Measurements from ENCODE around the gene PROZ. TPM values are rescaled to one million over a fixed set of nuclear protein-coding genes. Genes with fewer than 3 reads are reported as not detected.

Gene PROZ
- total RNA-seq, 2 experiments from 2014 or later = not detected

DNA sequence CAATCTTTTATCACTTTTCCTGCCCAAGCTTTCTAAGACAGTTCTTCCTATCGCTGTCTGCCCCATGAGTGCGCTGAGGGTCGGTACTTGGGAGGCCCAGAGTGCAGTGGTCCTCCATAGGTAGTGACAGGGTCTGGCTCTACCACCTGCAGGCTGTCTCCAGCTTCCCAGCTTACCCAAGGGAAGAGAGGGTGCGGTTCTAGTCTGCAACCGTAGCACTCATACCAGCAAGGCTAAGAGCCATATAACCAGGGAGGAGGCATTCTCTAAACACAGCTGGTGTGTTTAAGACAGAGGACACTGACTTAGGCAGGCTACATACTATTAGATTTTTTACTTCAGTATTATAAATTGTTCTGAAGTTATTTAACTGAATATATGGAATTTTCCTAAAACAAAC is 8.2 kb downstream of the PROZ start:
- no peak overlapping the region for H3K4me3 Mint-ChIP-seq
- no peaks in the 10 kb centered on the region for H3K27me3 Mint-ChIP-seq
- H3K4me1 Mint-ChIP-seq (ENCODE audit: low read depth) = peaks cover 28% of the 10 kb centered on the region
- DNase-seq = no peak
- Histone ChIP-seq H3K27me3 (ENCODE audit: control insufficient read depth in 1 of 2, insufficient read depth in 2 of 2, low read length in 2 of 2) (no peaks in the 10 kb centered on the region), H3K27ac (ENCODE audit: low read depth in 1 of 2, low read length in 2 of 2) (no peak overlapping the region), H3K4me3 (ENCODE audit: low read length) (no peak overlapping the region), H3K36me3 (ENCODE audit: insufficient read depth, low read length) (peaks cover 23% of the 10 kb centered on the region), H3K9me3 (ENCODE audit: control insufficient read depth in 1 of 2, insufficient read depth in 1 of 2, low read length in 2 of 2) (peaks cover 0 to 10% of the 10 kb centered on the region in 2 experiments), H3K4me1 (ENCODE audit: insufficient read depth, low read length) (peaks cover 25% of the 10 kb centered on the region)
- ChIA-PET CTCF (no interaction called here), POLR2A (interaction anchor here (2.7 kb wide), 1 partner anchor 43 kb away, joined by 10 read pairs; the partner anchor contains the start of genes CUL4A and PCID2)
- TF ChIP-seq, protein P1, sequence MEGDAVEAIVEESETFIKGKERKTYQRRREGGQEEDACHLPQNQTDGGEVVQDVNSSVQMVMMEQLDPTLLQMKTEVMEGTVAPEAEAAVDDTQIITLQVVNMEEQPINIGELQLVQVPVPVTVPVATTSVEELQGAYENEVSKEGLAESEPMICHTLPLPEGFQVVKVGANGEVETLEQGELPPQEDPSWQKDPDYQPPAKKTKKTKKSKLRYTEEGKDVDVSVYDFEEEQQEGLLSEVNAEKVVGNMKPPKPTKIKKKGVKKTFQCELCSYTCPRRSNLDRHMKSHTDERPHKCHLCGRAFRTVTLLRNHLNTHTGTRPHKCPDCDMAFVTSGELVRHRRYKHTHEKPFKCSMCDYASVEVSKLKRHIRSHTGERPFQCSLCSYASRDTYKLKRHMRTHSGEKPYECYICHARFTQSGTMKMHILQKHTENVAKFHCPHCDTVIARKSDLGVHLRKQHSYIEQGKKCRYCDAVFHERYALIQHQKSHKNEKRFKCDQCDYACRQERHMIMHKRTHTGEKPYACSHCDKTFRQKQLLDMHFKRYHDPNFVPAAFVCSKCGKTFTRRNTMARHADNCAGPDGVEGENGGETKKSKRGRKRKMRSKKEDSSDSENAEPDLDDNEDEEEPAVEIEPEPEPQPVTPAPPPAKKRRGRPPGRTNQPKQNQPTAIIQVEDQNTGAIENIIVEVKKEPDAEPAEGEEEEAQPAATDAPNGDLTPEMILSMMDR (IDR thresholded peaks at IDR 0.05) = no peak
- H3K9me3 Mint-ChIP-seq = peaks cover 4% of the 10 kb centered on the region
- H3K27ac Mint-ChIP-seq = no peak overlapping the region
- no peak for ATAC-seq (ENCODE audit: poor library complexity)
- H3K36me3 Mint-ChIP-seq (ENCODE audit: low read depth) = peaks cover 27% of the 10 kb centered on the region
- intact Hi-C loops (cut with DNase I, micrococcal nuclease) = no loop called here

DNA sequence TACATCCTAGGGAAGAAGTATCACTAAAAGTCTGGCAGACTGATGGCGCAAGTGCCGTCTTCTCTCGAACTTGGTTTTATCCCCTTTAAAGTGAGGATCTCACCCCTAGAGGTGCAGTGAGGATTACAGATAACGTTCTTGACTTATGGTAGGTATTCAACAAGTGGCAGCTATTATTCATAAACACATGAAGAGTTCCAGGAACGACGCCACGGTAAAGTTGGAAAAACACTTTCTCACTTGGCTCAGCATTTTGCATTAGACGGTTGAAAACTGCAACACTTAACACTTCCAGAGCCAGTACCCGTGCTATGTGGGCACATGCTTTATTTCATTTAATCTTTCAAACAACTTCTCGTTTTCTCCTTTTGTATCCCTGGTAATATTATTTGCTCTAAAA is 8.7 kb downstream of the PROZ start:
- no peak overlapping the region for H3K4me3 ChIP-seq (ENCODE audit: low read length)
- Mint-ChIP-seq H3K4me1 (ENCODE audit: low read depth) (peaks cover 28% of the 10 kb centered on the region), H3K36me3 (ENCODE audit: low read depth) (peaks cover 29% of the 10 kb centered on the region), H3K9me3 (peaks cover 4% of the 10 kb centered on the region), H3K27me3 (no peaks in the 10 kb centered on the region), H3K27ac (no peak overlapping the region), H3K4me3 (no peak overlapping the region)
- intact Hi-C loops (cut with DNase I, micrococcal nuclease) = no loop called here
- TF ChIP-seq, protein P1 (IDR thresholded peaks at IDR 0.05) = no peak
- peaks cover 0 to 10% of the 10 kb centered on the region in 2 experiments for H3K9me3 ChIP-seq (ENCODE audit: control insufficient read depth in 1 of 2, insufficient read depth in 1 of 2, low read length in 2 of 2)
- ATAC-seq (ENCODE audit: poor library complexity) (no peak), DNase-seq (no peak)
- ChIA-PET POLR2A (no interaction called here), CTCF (no interaction called here)
- H3K4me1 ChIP-seq (ENCODE audit: insufficient read depth, low read length) = peaks cover 30% of the 10 kb centered on the region
- H3K36me3 ChIP-seq (ENCODE audit: insufficient read depth, low read length) = peaks cover 27% of the 10 kb centered on the region
- no peak overlapping the region for H3K27ac ChIP-seq (ENCODE audit: low read depth in 1 of 2, low read length in 2 of 2)
- no peaks in the 10 kb centered on the region for H3K27me3 ChIP-seq (ENCODE audit: control insufficient read depth in 1 of 2, insufficient read depth in 2 of 2, low read length in 2 of 2)

DNA sequence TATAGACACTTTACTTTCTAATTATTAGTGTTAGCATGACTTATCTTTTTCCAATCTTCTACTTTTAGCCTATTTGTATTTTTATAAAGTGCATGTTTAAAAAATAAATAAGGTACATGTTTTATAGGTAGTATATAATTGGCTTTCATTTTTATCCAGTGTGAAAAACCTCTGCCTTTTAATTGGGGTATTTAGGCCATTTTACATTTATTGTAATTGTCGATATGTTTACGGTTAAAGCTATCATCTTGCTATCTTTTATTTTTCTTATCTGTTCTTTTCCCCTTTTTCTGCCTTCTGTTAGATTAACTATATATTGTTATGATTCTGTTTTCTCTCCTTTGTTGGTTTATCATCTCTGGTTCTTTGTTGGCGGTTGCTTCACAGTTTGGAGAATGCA is 9.1 kb downstream of the PROZ start:
- H3K9me3 ChIP-seq (ENCODE audit: control insufficient read depth in 1 of 2, insufficient read depth in 1 of 2, low read length in 2 of 2) = peaks cover 0 to 10% of the 10 kb centered on the region in 2 experiments

More for the DNA sequence above, 9.1 kb downstream of the PROZ start:
- no peak overlapping the region for H3K27ac Mint-ChIP-seq
- TF ChIP-seq, protein P1 (IDR thresholded peaks at IDR 0.05) = no peak
- H3K27ac ChIP-seq (ENCODE audit: low read depth in 1 of 2, low read length in 2 of 2) = no peak overlapping the region
- intact Hi-C loops (cut with DNase I, micrococcal nuclease) = no loop called here
- peaks cover 28% of the 10 kb centered on the region for H3K4me1 Mint-ChIP-seq (ENCODE audit: low read depth)
- POLR2A ChIA-PET = no interaction called here
- DNase-seq (no peak), ATAC-seq (ENCODE audit: poor library complexity) (no peak)
- no peaks in the 10 kb centered on the region for H3K27me3 ChIP-seq (ENCODE audit: control insufficient read depth in 1 of 2, insufficient read depth in 2 of 2, low read length in 2 of 2)
- H3K36me3 Mint-ChIP-seq (ENCODE audit: low read depth) = peaks cover 34% of the 10 kb centered on the region
- no peak overlapping the region for H3K4me3 Mint-ChIP-seq
- H3K9me3 Mint-ChIP-seq = peaks cover 4% of the 10 kb centered on the region
- peaks cover 29% of the 10 kb centered on the region for H3K4me1 ChIP-seq (ENCODE audit: insufficient read depth, low read length)
- peaks cover 27% of the 10 kb centered on the region for H3K36me3 ChIP-seq (ENCODE audit: insufficient read depth, low read length)
- CTCF ChIA-PET = no interaction called here
- no peaks in the 10 kb centered on the region for H3K27me3 Mint-ChIP-seq
- no peak overlapping the region for H3K4me3 ChIP-seq (ENCODE audit: low read length)
